ENCODE data around the gene HGFAC. TPM values are rescaled to one million over a fixed set of nuclear protein-coding genes. Genes with fewer than 3 reads are reported as not detected.

Gene HGFAC
- total and polyA plus RNA-seq, 10 of the 15 experiments (the other 5 are each of a cell fraction or from before 2014, with no cell fraction given): 0.38 TPM; not detected in 9

GRCh38 chr4:3405176-3405575 lies 36.6 kb upstream of the HGFAC start:
- 38% methylated on average over 8 of the region's 8 CpGs for WGBS (ENCODE audit: insufficient coverage, insufficient replicate concordance, low lambda C conversion rate, missing lambda C conversion rate)
- ChIA-PET RAD21 (ENCODE audit: unreplicated experiment) (no interaction called here), POLR2A (no interaction called here), SMC1A (ENCODE audit: uncharacterized antibody, unreplicated experiment) (interaction anchor here (1.6 kb wide), 1 partner anchor 59 kb away, joined by 5 read pairs; no protein-coding TSS in a partner anchor), CTCF (interaction anchor here (0.7 kb wide), 1 partner anchor 10 kb away, joined by 3 read pairs; no protein-coding TSS in a partner anchor)
- Histone ChIP-seq H3K9me3 (replicated peaks; ENCODE audit: control insufficient read depth, insufficient read depth, low read length) (no peaks in the 10 kb centered on the region), H3K79me2 (ENCODE audit: control insufficient read depth, insufficient read depth, low read length) (no peaks in the 10 kb centered on the region), H2AFZ (ENCODE audit: control insufficient read depth, low read depth, low read length) (no peak overlapping the region), H3K4me1 (ENCODE audit: control insufficient read depth, insufficient read depth, low read length) (no peaks in the 10 kb centered on the region), H4K20me1 (ENCODE audit: control insufficient read depth, insufficient read depth) (no peaks in the 10 kb centered on the region), H3K9ac (ENCODE audit: control insufficient read depth, insufficient read depth, low read length) (no peak overlapping the region), H3K27ac (ENCODE audit: control insufficient read depth, insufficient read depth) (no peak overlapping the region), H3K4me2 (ENCODE audit: control insufficient read depth, insufficient read depth) (no peak overlapping the region), H3K36me3 (ENCODE audit: control insufficient read depth in 2 of 2, insufficient read depth in 2 of 2, low read length in 1 of 2) (no peaks in the 10 kb centered on the region), H3K4me3 (no peak overlapping the region), H3K27me3 (replicated peaks in 1 of 2; ENCODE audit: control insufficient read depth in 2 of 2, insufficient read depth in 2 of 2, low read length in 1 of 2) (no peaks in the 10 kb centered on the region; a peak in 1 of 4 replicates)
- intact Hi-C loops (cut with micrococcal nuclease; ENCODE audit: unreplicated experiment) (no loop called here), in situ Hi-C loops (cut with MboI) (no loop called here)
- no TSS peak for BruUV-seq (replicated peaks)
- ATAC-seq (no peak), DNase-seq (ENCODE audit: low read depth, low spot score) (no peak), FAIRE-seq (no peak)
- TF ChIP-seq IRF4 (IDR thresholded peaks at IDR 0.05; ENCODE audit: low read depth, low read length) (no peak), BCL11A (IDR thresholded peaks at IDR 0.05; ENCODE audit: low read depth, low read length) (no peak), CHD1 (IDR thresholded peaks at IDR 0.05; ENCODE audit: low read depth, low read length) (no peak), EGR1 (IDR thresholded peaks at IDR 0.05; ENCODE audit: borderline replicate concordance in 1 of 2, low read depth in 2 of 2, low read length in 2 of 2) (no peak), E2F8 (IDR thresholded peaks at IDR 0.05; ENCODE audit: low read depth, partially characterized antibody) (no peak), SMARCA5 (IDR thresholded peaks at IDR 0.05) (no peak), ESRRA (IDR thresholded peaks at IDR 0.05; ENCODE audit: low read length) (no peak), ZNF384 (IDR thresholded peaks at IDR 0.05; ENCODE audit: borderline replicate concordance, low read depth, low read length) (no peak), FOXM1 (IDR thresholded peaks at IDR 0.05; ENCODE audit: low read depth, low read length) (no peak), RUNX3 (IDR thresholded peaks at IDR 0.05; ENCODE audit: low read length) (no peak), REST (IDR thresholded peaks at IDR 0.05; ENCODE audit: low read depth, low read length) (no peak), TCF3 (IDR thresholded peaks at IDR 0.05; ENCODE audit: borderline replicate concordance, insufficient read depth, low read depth, low read length) (no peak), RELB (IDR thresholded peaks at IDR 0.05; ENCODE audit: low read depth) (no peak)

Measured in GM12878 (cell line).